ENCODE measurements around the gene TTC39C.

Gene TTC39C

GRCh38 chr18:24063121-24063731 is 48.7 kb downstream of the TTC39C start:
- Histone ChIP-seq H3K4me3 (ENCODE audit: low read length) (no peak overlapping the region), H3K36me3 (replicated peaks; ENCODE audit: low read depth, low read length) (peaks cover 12% of the 10 kb centered on the region), H4K20me1 (ENCODE audit: insufficient read depth, low read length) (peaks cover 5% of the 10 kb centered on the region; the same call in 1 of the 2 replicates), H2AFZ (ENCODE audit: low read depth, low read length) (no peak overlapping the region), H3K4me2 (ENCODE audit: low read length) (no peak overlapping the region), H3K4me1 (ENCODE audit: low read length) (no peaks in the 10 kb centered on the region), H3K27ac (ENCODE audit: low read length) (no peak overlapping the region), H3K79me2 (ENCODE audit: low read length) (peaks cover 42% of the 10 kb centered on the region), H3K27me3 (ENCODE audit: low read depth, low read length) (no peaks in the 10 kb centered on the region), H3K9me3 (ENCODE audit: insufficient read depth, low read length) (no peaks in the 10 kb centered on the region), H3K9ac (ENCODE audit: low read length) (no peak overlapping the region)
- TF ChIP-seq CTCF (IDR thresholded peaks at IDR 0.05; ENCODE audit: low read depth, low read length) = no peak
- no peak for TF ChIP-seq EZH2phosphoT487 (IDR thresholded peaks at IDR 0.05; ENCODE audit: low read depth)

GRCh38 chr18:24064391-24065100 is 50.0 kb downstream of the TTC39C start:
- H3K4me3 ChIP-seq (ENCODE audit: low read length) = no peak overlapping the region
- H3K79me2 ChIP-seq (ENCODE audit: low read length) = peaks cover 32% of the 10 kb centered on the region
- peaks cover 12% of the 10 kb centered on the region for H3K36me3 ChIP-seq (replicated peaks; ENCODE audit: low read depth, low read length)
- H3K9ac ChIP-seq (ENCODE audit: low read length) = no peak overlapping the region
- TF ChIP-seq EZH2phosphoT487 (IDR thresholded peaks at IDR 0.05; ENCODE audit: low read depth) = no peak
- no peak for TF ChIP-seq CTCF (IDR thresholded peaks at IDR 0.05; ENCODE audit: low read depth, low read length)
- no peak overlapping the region for H3K27ac ChIP-seq (ENCODE audit: low read length)
- H3K4me1 ChIP-seq (ENCODE audit: low read length) = 0 out of 2 replicates have a peak, but pooled peaks cover 2% of the 10 kb centered on the region
- H3K27me3 ChIP-seq (ENCODE audit: low read depth, low read length) = no peaks in the 10 kb centered on the region
- peaks cover 5% of the 10 kb centered on the region; the same call in 1 of the 2 replicates for H4K20me1 ChIP-seq (ENCODE audit: insufficient read depth, low read length)
- no peak overlapping the region for H3K4me2 ChIP-seq (ENCODE audit: low read length)
- no peaks in the 10 kb centered on the region for H3K9me3 ChIP-seq (ENCODE audit: insufficient read depth, low read length)
- H2AFZ ChIP-seq (ENCODE audit: low read depth, low read length) = no peak overlapping the region

- Histone ChIP-seq H3K27me3 (ENCODE audit: low read depth, low read length) (no peaks in the 10 kb centered on the region), H3K4me2 (ENCODE audit: low read length) (no peak overlapping the region), H3K9ac (ENCODE audit: low read length) (no peak overlapping the region), H4K20me1 (ENCODE audit: insufficient read depth, low read length) (peaks cover 5% of the 10 kb centered on the region; the same call in 1 of the 2 replicates), H3K79me2 (ENCODE audit: low read length) (peaks cover 21% of the 10 kb centered on the region), H3K4me3 (ENCODE audit: low read length) (no peak overlapping the region), H3K9me3 (ENCODE audit: insufficient read depth, low read length) (no peaks in the 10 kb centered on the region), H3K4me1 (ENCODE audit: low read length) (peaks cover 12% of the 10 kb centered on the region), H2AFZ (ENCODE audit: low read depth, low read length) (no peak overlapping the region), H3K27ac (ENCODE audit: low read length) (no peak overlapping the region), H3K36me3 (replicated peaks; ENCODE audit: low read depth, low read length) (peaks cover 16% of the 10 kb centered on the region)
- TF ChIP-seq EZH2phosphoT487 (IDR thresholded peaks at IDR 0.05; ENCODE audit: low read depth) = no peak
- no peak for TF ChIP-seq CTCF (IDR thresholded peaks at IDR 0.05; ENCODE audit: low read depth, low read length)
Measured at GRCh38 chr18:24065906-24066305, 51.4 kb downstream of the TTC39C start.

- Histone ChIP-seq H3K36me3 (replicated peaks; ENCODE audit: low read depth, low read length) (peaks cover 33% of the 10 kb centered on the region), H3K9me3 (ENCODE audit: insufficient read depth, low read length) (no peaks in the 10 kb centered on the region), H4K20me1 (ENCODE audit: insufficient read depth, low read length) (peaks cover 5% of the 10 kb centered on the region; the same call in 1 of the 2 replicates), H2AFZ (ENCODE audit: low read depth, low read length) (no peak overlapping the region), H3K27me3 (ENCODE audit: low read depth, low read length) (no peaks in the 10 kb centered on the region), H3K4me3 (ENCODE audit: low read length) (no peak overlapping the region), H3K79me2 (ENCODE audit: low read length) (no peaks in the 10 kb centered on the region), H3K4me2 (ENCODE audit: low read length) (no peak overlapping the region), H3K4me1 (ENCODE audit: low read length) (peaks cover 16% of the 10 kb centered on the region), H3K27ac (ENCODE audit: low read length) (no peak overlapping the region), H3K9ac (ENCODE audit: low read length) (no peak overlapping the region)
- TF ChIP-seq CTCF (IDR thresholded peaks at IDR 0.05; ENCODE audit: low read depth, low read length) (no peak), EZH2phosphoT487 (IDR thresholded peaks at IDR 0.05; ENCODE audit: low read depth) (no peak)
Measured at GRCh38 chr18:24068945-24069693, 54.6 kb downstream of the TTC39C start.
